ENCODE measurements around the gene TSHZ1. TPM values are rescaled to one million over a fixed set of nuclear protein-coding genes. Genes with fewer than 3 reads are reported as not detected.

Gene TSHZ1
- total and polyA plus RNA-seq, 4 donors, result 4.2 to 6.6 (median 5.6) TPM

GRCh38 chr18:75271952-75272351 lies 61.4 kb downstream of the TSHZ1 start:
- H3K4me1 ChIP-seq (ENCODE audit: control insufficient read depth in 4 of 4, insufficient read depth in 4 of 4, low read length in 3 of 4), result peaks cover 0 to 3% (median 0%) of the 10 kb centered on the region in 4 donors
- no peak overlapping the region for H3K9ac ChIP-seq (ENCODE audit: low read depth in 1 of 2, low read length in 2 of 2)
- H3K27ac ChIP-seq (ENCODE audit: low read depth in 1 of 2, low read length in 2 of 2), result no peak overlapping the region
- no peak for TF ChIP-seq EGR1 (IDR thresholded peaks at IDR 0.05; ENCODE audit: low read depth in 2 of 2)
- no peak for TF ChIP-seq YY1 (IDR thresholded peaks at IDR 0.05)
- no peak for TF ChIP-seq RAD21 (IDR thresholded peaks at IDR 0.05)
- TF ChIP-seq JUND (IDR thresholded peaks at IDR 0.05), result no peak
- TF ChIP-seq HNF4G (IDR thresholded peaks at IDR 0.05), result no peak
- TF ChIP-seq GABPA (IDR thresholded peaks at IDR 0.05 in 1 of 2, conservative IDR thresholded peaks at IDR 0.05 in 1 of 2), result no peak
- no peak overlapping the region for H3K4me3 ChIP-seq (ENCODE audit: low read depth in 1 of 3, low read length in 3 of 3)
- H3K9me3 ChIP-seq (ENCODE audit: control insufficient read depth in 4 of 4, low read length in 3 of 4), result no peaks in the 10 kb centered on the region
- no peak for DNase-seq (ENCODE audit: low spot score)
- H3K36me3 ChIP-seq (ENCODE audit: control insufficient read depth in 4 of 4, insufficient read depth in 3 of 4, low read depth in 1 of 4, low read length in 3 of 4), result no peaks in the 10 kb centered on the region
- no peaks in the 10 kb centered on the region for H3K27me3 ChIP-seq (ENCODE audit: control insufficient read depth in 4 of 4, insufficient read depth in 4 of 4, low read length in 3 of 4)
- 97% methylated on average over 11 of the region's 11 CpGs for WGBS

GRCh38 chr18:75273817-75274216 lies 63.2 kb downstream of the TSHZ1 start:
- Histone ChIP-seq H3K9ac (ENCODE audit: low read depth in 1 of 2, low read length in 2 of 2) (no peak overlapping the region), H3K36me3 (ENCODE audit: control insufficient read depth in 4 of 4, insufficient read depth in 3 of 4, low read depth in 1 of 4, low read length in 3 of 4) (no peaks in the 10 kb centered on the region), H3K27me3 (ENCODE audit: control insufficient read depth in 4 of 4, insufficient read depth in 4 of 4, low read length in 3 of 4) (no peaks in the 10 kb centered on the region), H3K4me1 (ENCODE audit: control insufficient read depth in 4 of 4, insufficient read depth in 4 of 4, low read length in 3 of 4) (no peaks in the 10 kb centered on the region), H3K4me3 (ENCODE audit: low read depth in 1 of 3, low read length in 3 of 3) (no peak overlapping the region), H3K27ac (ENCODE audit: low read depth in 1 of 2, low read length in 2 of 2) (no peak overlapping the region), H3K9me3 (ENCODE audit: control insufficient read depth in 4 of 4, low read length in 3 of 4) (no peaks in the 10 kb centered on the region)
- DNase-seq (ENCODE audit: low spot score), result no peak
- TF ChIP-seq TAF1 (conservative IDR thresholded peaks at IDR 0.05), result no peak
- TF ChIP-seq JUND (IDR thresholded peaks at IDR 0.05), result no peak
- TF ChIP-seq REST (IDR thresholded peaks at IDR 0.05), result no peak
- TF ChIP-seq RAD21 (IDR thresholded peaks at IDR 0.05), result no peak
- TF ChIP-seq SP1 (IDR thresholded peaks at IDR 0.05), result no peak
- TF ChIP-seq GABPA (IDR thresholded peaks at IDR 0.05 in 1 of 2, conservative IDR thresholded peaks at IDR 0.05 in 1 of 2), result no peak
- TF ChIP-seq HNF4A (conservative IDR thresholded peaks at IDR 0.05), result no peak
- no peak for TF ChIP-seq HNF4G (IDR thresholded peaks at IDR 0.05)
- no peak for TF ChIP-seq CTCF (IDR thresholded peaks at IDR 0.05; ENCODE audit: low read depth, low read length, missing input control)
- TF ChIP-seq RXRA (IDR thresholded peaks at IDR 0.05), result no peak
- no peak for TF ChIP-seq NR2F2 (IDR thresholded peaks at IDR 0.05)
- 99% methylated on average over 15 of the region's 15 CpGs for WGBS

GRCh38 chr18:75275226-75275625 lies 64.6 kb downstream of the TSHZ1 start:
- no peak for DNase-seq (ENCODE audit: low spot score)
- Histone ChIP-seq H3K9ac (ENCODE audit: low read depth in 1 of 2, low read length in 2 of 2) (no peak overlapping the region), H3K4me3 (ENCODE audit: low read depth in 1 of 3, low read length in 3 of 3) (no peak overlapping the region), H3K9me3 (ENCODE audit: control insufficient read depth in 4 of 4, low read length in 3 of 4) (no peaks in the 10 kb centered on the region), H3K27ac (ENCODE audit: low read depth in 1 of 2, low read length in 2 of 2) (no peak overlapping the region), H3K27me3 (ENCODE audit: control insufficient read depth in 4 of 4, insufficient read depth in 4 of 4, low read length in 3 of 4) (no peaks in the 10 kb centered on the region), H3K4me1 (ENCODE audit: control insufficient read depth in 4 of 4, insufficient read depth in 4 of 4, low read length in 3 of 4) (no peaks in the 10 kb centered on the region), H3K36me3 (ENCODE audit: control insufficient read depth in 4 of 4, insufficient read depth in 3 of 4, low read depth in 1 of 4, low read length in 3 of 4) (no peaks in the 10 kb centered on the region)
- TF ChIP-seq HNF4G (IDR thresholded peaks at IDR 0.05) (no peak), SP1 (IDR thresholded peaks at IDR 0.05) (no peak), RAD21 (IDR thresholded peaks at IDR 0.05) (no peak), JUND (IDR thresholded peaks at IDR 0.05) (no peak), ZBTB33 (IDR thresholded peaks at IDR 0.05) (no peak), YY1 (IDR thresholded peaks at IDR 0.05) (no peak)
- WGBS, result 95% methylated on average over 8 of the region's 8 CpGs
